Endothelial cell of umbilical vein (primary cell): Measurements from ENCODE around the gene NLGN2. TPM values are rescaled to one million over a fixed set of nuclear protein-coding genes. Genes with fewer than 3 reads are reported as not detected.

Experiments
- BruUV-seq: library from RNA; stranded (reverse); fragments of 400-500 nt; replicated peaks from 2 replicates; lab custom pipeline; 2021; lab: Mats Ljungman, UMichigan
- CTCF ChIA-PET: fragments of 300-600, 350-600 bp; sonication (Branson Sonifier 250); formaldehyde crosslinking; loops from one replicate; lab custom pipeline; 2021; ENCODE audit warnings: antibody characterized with exemption, inconsistent platforms; lab: Charles Lee
- POLR2A ChIA-PET: fragments of 300-600, 350-600 bp; sonication (Branson Sonifier 250); formaldehyde crosslinking; loops from one replicate; lab custom pipeline; 2021; ENCODE audit warnings: antibody characterized with exemption, inconsistent platforms; lab: Charles Lee
- DNase-seq: peaks from one replicate; pipeline ENCODE4 v3.0.0-alpha.2; 2011; ENCODE audit warnings: low read depth, low spot score
- FAIRE-seq: peaks from 2 replicates; lab custom pipeline; 2011; peaks lifted over from hg19 to GRCh38; lab: Jason Lieb, UNC
- H2AFZ ChIP-seq: 2 replicates; pipeline ENCODE4 v1.6.0; 2012; ENCODE audit warnings: low read depth, low read length, control low read depth, inconsistent platforms
- H3K27ac ChIP-seq: 2 replicates; pipeline ENCODE4 v1.5.1; 2011; ENCODE audit warnings: low read depth, mild to moderate bottlenecking, control low read depth, low read length, moderate library complexity; ENCODE audit not compliant: insufficient read depth
- H3K27me3 ChIP-seq, 2 experiments: 2 replicates each; pipeline versions ENCODE4 v1.6.0 to v1.6.1; 2011; ENCODE audit warnings: low read length in 2 of 2, mixed read lengths in 1 of 2; ENCODE audit not compliant: control insufficient read depth in 2 of 2, insufficient read depth in 2 of 2
- H3K36me3 ChIP-seq, 2 experiments: 2 replicates in 1 of 2; 3 replicates in 1 of 2; pipeline ENCODE4 v1.5.1; 2011; ENCODE audit warnings: low read length in 2 of 2, mild to moderate bottlenecking in 1 of 2, moderate library complexity in 1 of 2; ENCODE audit not compliant: control insufficient read depth in 2 of 2, insufficient read depth in 2 of 2; ENCODE audit errors: extremely low read depth in 1 of 2
- H3K4me1 ChIP-seq: 3 replicates; pipeline ENCODE4 v1.5.1; 2011; ENCODE audit warnings: mild to moderate bottlenecking, low read length; ENCODE audit not compliant: control insufficient read depth, insufficient read depth; ENCODE audit errors: extremely low read depth
- H3K4me2 ChIP-seq: 2 replicates; pipeline ENCODE4 v1.6.1; 2011; ENCODE audit warnings: low read length, control low read depth, mixed read lengths; ENCODE audit not compliant: insufficient read depth
- H3K4me3 ChIP-seq, 3 experiments: fragments of 200-600 bp in 1 of 3; sonication (generic), shearing (Covaris generic) in 1 of 3; replicated peaks in 1 of 3; 2 replicates each; pipeline ENCODE4 v1.5.1; 2011 to 2016; ENCODE audit warnings: control low read depth in 3 of 3, low read length in 3 of 3, mild to moderate bottlenecking in 2 of 3, inconsistent platforms in 1 of 3, low read depth in 1 of 3, moderate library complexity in 1 of 3; ENCODE audit not compliant: insufficient read depth in 1 of 3
- H3K79me2 ChIP-seq: 2 replicates; pipeline ENCODE4 v1.6.0; 2012; ENCODE audit warnings: low read length, inconsistent platforms; ENCODE audit not compliant: control insufficient read depth, insufficient read depth
- H3K9ac ChIP-seq: replicated peaks from 2 replicates; pipeline ENCODE3; 2011; ENCODE audit warnings: low read length, control low read depth; ENCODE audit not compliant: insufficient read depth; ENCODE audit errors: extremely low read depth
- H3K9me1 ChIP-seq: replicated peaks from 3 replicates; pipeline ENCODE4 v1.6.0; 2011; ENCODE audit warnings: mild to moderate bottlenecking, low read length; ENCODE audit not compliant: control insufficient read depth, insufficient read depth; ENCODE audit errors: extremely low read depth
- H3K9me3 ChIP-seq: replicated peaks from 2 replicates; pipeline ENCODE4 v1.5.1; 2012; ENCODE audit warnings: low read length, inconsistent platforms; ENCODE audit not compliant: control insufficient read depth, insufficient read depth
- H4K20me1 ChIP-seq: replicated peaks from 2 replicates; pipeline ENCODE3; 2011; ENCODE audit warnings: mild to moderate bottlenecking, low read length; ENCODE audit not compliant: control insufficient read depth, insufficient read depth; ENCODE audit errors: extremely low read depth
- CTCF ChIP-seq, 2 donors: IDR thresholded peaks; 1 replicate in 1 of 2; 2 replicates in 1 of 2; pipeline ENCODE4 v1.5.1; 2011; ENCODE audit warnings: low read length in 2 of 2, mild to moderate bottlenecking in 2 of 2, moderate library complexity in 2 of 2, control low read depth in 1 of 2, inconsistent platforms in 1 of 2, low read depth in 1 of 2; ENCODE audit not compliant: insufficient read depth in 1 of 2; ENCODE audit errors: extremely low read depth in 1 of 2
- EZH2 ChIP-seq: IDR thresholded peaks from 2 replicates; pipeline ENCODE4 v1.6.1; 2012; ENCODE audit warnings: borderline replicate concordance, low read depth, mild to moderate bottlenecking, moderate library complexity, low read length, inconsistent platforms; ENCODE audit not compliant: severe bottlenecking
- FOS ChIP-seq: IDR thresholded peaks from 2 replicates; pipeline ENCODE4 v1.6.1; 2011; ENCODE audit warnings: mild to moderate bottlenecking, low read length, moderate library complexity, borderline replicate concordance; ENCODE audit not compliant: insufficient read depth
- GATA2 ChIP-seq: IDR thresholded peaks from 2 replicates; pipeline ENCODE4 v1.7.0; 2011; ENCODE audit warnings: low read depth, mild to moderate bottlenecking, moderate library complexity, mixed read lengths, low read length; ENCODE audit not compliant: insufficient read length, insufficient read depth
- JUN ChIP-seq: IDR thresholded peaks from 2 replicates; pipeline ENCODE4 v1.6.1; 2011; ENCODE audit warnings: borderline replicate concordance, low read depth; ENCODE audit not compliant: insufficient read length, insufficient read depth
- MAX ChIP-seq: IDR thresholded peaks from 2 replicates; pipeline ENCODE4 v1.6.1; 2011; ENCODE audit not compliant: insufficient read depth, insufficient read length
- MYC ChIP-seq: IDR thresholded peaks from one replicate; pipeline ENCODE4 v1.6.1; 2011; ENCODE audit warnings: mild to moderate bottlenecking, low read depth, low read length
- POLR2A ChIP-seq: IDR thresholded peaks from 2 replicates; pipeline ENCODE4 v1.6.1; 2012; ENCODE audit warnings: low read depth, mild to moderate bottlenecking, control low read depth, low read length
- POLR2AphosphoS5 ChIP-seq: IDR thresholded peaks from 2 replicates; pipeline ENCODE4 v1.6.1; 2012; ENCODE audit warnings: low read depth, mild to moderate bottlenecking, control low read depth, low read length, moderate library complexity; ENCODE audit not compliant: insufficient read depth
- dilution Hi-C: fragments of 300-500 bp; cut with MboI; formaldehyde crosslinking; loops from one replicate; pipeline ENCODE4 v1.15.0; 2019; ENCODE audit warnings: low sequenced_read_pairs; ENCODE audit not compliant: extremely low pct_ligation_motif_present
- intact Hi-C: fragments of 100-400 bp; cut with micrococcal nuclease; formaldehyde crosslinking; loops from one replicate; pipeline ENCODE4 v1.10.0; 2022
- polyA plus RNA-seq, 4 experiments: library from polyadenylated mRNA; depleted of rRNA in 3 of 4; stranded (reverse) in 3 of 4; unstranded in 1 of 4; fragments of >200 nt; gene quantifications; 2 replicates each; pipeline versions ENCODE4 v1.2.1 to v1.2.3, GENCODE V29; 2011 to 2012; ENCODE audit warnings: missing spikeins in 1 of 4
- total RNA-seq: library from RNA; stranded (reverse); gene quantifications from 2 replicates; pipeline ENCODE4 v1.2.3, GENCODE V29; 2021

Gene NLGN2
- total and polyA plus RNA-seq, 2 donors (not counting 3 experiments of a cell fraction or from before 2014, with no cell fraction given) = 15.4 to 25.9 TPM

- Histone ChIP-seq H3K4me1 (peaks cover 23% of the 10 kb centered on the region), H3K79me2 (no peaks in the 10 kb centered on the region), H3K9me1 (no peaks in the 10 kb centered on the region), H3K9ac (no peak overlapping the region), H2AFZ (no peak overlapping the region), H3K27me3 (peaks cover 20 to 28% of the 10 kb centered on the region in 2 experiments), H4K20me1 (no peaks in the 10 kb centered on the region), H3K4me2 (peak overlapping the region; percentile 44), H3K9me3 (no peaks in the 10 kb centered on the region), H3K36me3 (no peaks in the 10 kb centered on the region), H3K27ac (no peak overlapping the region), H3K4me3 (no peak overlapping the region)
- DNase-seq = no peak
- dilution Hi-C loops (no loop called here), intact Hi-C loops (loop anchor here (1.0 to 5.0 kb wide), 5 partner anchors 17 to 250 kb away; partner anchors contain the start of genes CTDNEP1, ELP5, SENP3 and TP53)
- CTCF ChIA-PET = interaction anchor here (0.9 to 4.4 kb wide), 35 partner anchors 8 to 392 kb away, joined by 3 to 70 read pairs (median 7); partner anchors contain the start of genes CHRNB1, MPDU1, NLGN2 and PLSCR3
- POLR2A ChIA-PET = interaction anchor here (0.8 to 1.7 kb wide), 4 partner anchors 8 to 47 kb away, joined by 3 to 8 read pairs (median 5); partner anchors contain the start of genes POLR2A and TMEM256
- no peak for TF ChIP-seq POLR2A
- TF ChIP-seq GATA2 = no peak
- no peak for TF ChIP-seq JUN
- no peak for TF ChIP-seq MAX
- no peak for TF ChIP-seq EZH2
- TF ChIP-seq FOS = no peak
- TF ChIP-seq POLR2AphosphoS5 = no peak
- no peak for TF ChIP-seq CTCF (IDR thresholded peaks at IDR 0.05; ENCODE audit: extremely low read depth in 1 of 2, insufficient read depth in 1 of 2, low read depth in 1 of 2, low read length in 2 of 2)
- no peak for TF ChIP-seq MYC
- FAIRE-seq = no peak
- BruUV-seq = no TSS peak
These were observed 29.8 kb downstream of the NLGN2 start for GRCh38 chr17:7437369-7437863.
